Endodermal cell (in vitro differentiated cells): ENCODE data around the gene ING4. TPM values are rescaled to one million over a fixed set of nuclear protein-coding genes. Genes with fewer than 3 reads are reported as not detected.

ENCODE experiments used
- DNase-seq: peaks from one replicate; pipeline ENCODE4 v3.0.0-alpha.2; 2017
- H3K27ac ChIP-seq: 2 replicates; pipeline ENCODE4 v1.5.1; 2013; ENCODE audit warnings: mild to moderate bottlenecking, low read depth, low read length, moderate library complexity
- H3K27me3 ChIP-seq: 2 replicates; pipeline ENCODE4 v1.6.1; 2013; ENCODE audit warnings: mild to moderate bottlenecking, low read length, moderate library complexity; ENCODE audit not compliant: insufficient read depth, control insufficient read depth, poor library complexity, severe bottlenecking
- H3K36me3 ChIP-seq: 2 replicates; pipeline ENCODE4 v1.7.0; 2013; ENCODE audit warnings: mild to moderate bottlenecking, low read length, moderate library complexity; ENCODE audit not compliant: control insufficient read depth, insufficient read depth
- H3K4me1 ChIP-seq: one replicate; pipeline ENCODE4 v1.7.0; 2013; ENCODE audit warnings: low read length; ENCODE audit not compliant: control insufficient read depth, insufficient read depth
- H3K4me3 ChIP-seq: 2 replicates; pipeline ENCODE4 v1.5.1; 2013; ENCODE audit warnings: mild to moderate bottlenecking, low read length, moderate library complexity
- H3K9ac ChIP-seq: 2 replicates; pipeline ENCODE4 v1.6.1; 2013; ENCODE audit warnings: mild to moderate bottlenecking, low read length, moderate library complexity; ENCODE audit not compliant: poor library complexity, severe bottlenecking; ENCODE audit errors: extremely low read depth
- H3K9me3 ChIP-seq: 2 replicates; pipeline ENCODE4 v1.6.1; 2013; ENCODE audit warnings: mild to moderate bottlenecking, low read length, moderate library complexity; ENCODE audit not compliant: control insufficient read depth
- H3K27ac Mint-ChIP-seq: 2 replicates; pipeline ENCODE4 v1.8.0; 2020; ENCODE audit warnings: mixed read lengths
- H3K27me3 Mint-ChIP-seq: 2 replicates; pipeline ENCODE4 v1.8.0; 2021; ENCODE audit warnings: mild to moderate bottlenecking, mixed read lengths; ENCODE audit not compliant: insufficient read depth
- H3K36me3 Mint-ChIP-seq: 2 replicates; pipeline ENCODE4 v1.8.0; 2020; ENCODE audit warnings: low read depth, mixed read lengths
- H3K4me1 Mint-ChIP-seq: 2 replicates; pipeline ENCODE4 v1.8.0; 2020; ENCODE audit warnings: mixed read lengths
- H3K4me3 Mint-ChIP-seq: 2 replicates; pipeline ENCODE4 v1.8.0; 2020; ENCODE audit warnings: mild to moderate bottlenecking, moderate library complexity, mixed read lengths
- H3K9me3 Mint-ChIP-seq: 2 replicates; pipeline ENCODE4 v1.8.0; 2020; ENCODE audit warnings: mild to moderate bottlenecking, mixed read lengths
- WGBS, 2 experiments: methylation state at CpG; one replicate each; pipeline versions ENCODE4 v1.1.5 to v1.1.7; 2013; ENCODE audit warnings: missing lambda C conversion rate in 2 of 2, mixed read lengths in 1 of 2; ENCODE audit not compliant: insufficient coverage in 1 of 2, insufficient read length in 1 of 2; 5-methylcytosine and 5-hydroxymethylcytosine counted together
- total RNA-seq, 2 donors: library from RNA; stranded (reverse); fragmentation: NEBNext Ultra II Directional in 1 of 2; extraction: Animal tissue kit (Norgen Biotek cat#: 25700) in 1 of 2; gene quantifications; 2 replicates in 1 of 2; 3 replicates in 1 of 2; pipeline ENCODE4 v1.2.1, GENCODE V29; 2021
- TF ChIP-seq, protein P1 (sequence below): fragments of 200-600 bp; sonication (generic); conservative IDR thresholded peaks from 2 replicates; pipeline ENCODE4 v1.5.0; 2021; ENCODE audit warnings: antibody characterized with exemption, mild to moderate bottlenecking

ING4 gene
- total RNA-seq, 2 donors from 2014 or later, result 30.5 to 60.3 TPM

DNA sequence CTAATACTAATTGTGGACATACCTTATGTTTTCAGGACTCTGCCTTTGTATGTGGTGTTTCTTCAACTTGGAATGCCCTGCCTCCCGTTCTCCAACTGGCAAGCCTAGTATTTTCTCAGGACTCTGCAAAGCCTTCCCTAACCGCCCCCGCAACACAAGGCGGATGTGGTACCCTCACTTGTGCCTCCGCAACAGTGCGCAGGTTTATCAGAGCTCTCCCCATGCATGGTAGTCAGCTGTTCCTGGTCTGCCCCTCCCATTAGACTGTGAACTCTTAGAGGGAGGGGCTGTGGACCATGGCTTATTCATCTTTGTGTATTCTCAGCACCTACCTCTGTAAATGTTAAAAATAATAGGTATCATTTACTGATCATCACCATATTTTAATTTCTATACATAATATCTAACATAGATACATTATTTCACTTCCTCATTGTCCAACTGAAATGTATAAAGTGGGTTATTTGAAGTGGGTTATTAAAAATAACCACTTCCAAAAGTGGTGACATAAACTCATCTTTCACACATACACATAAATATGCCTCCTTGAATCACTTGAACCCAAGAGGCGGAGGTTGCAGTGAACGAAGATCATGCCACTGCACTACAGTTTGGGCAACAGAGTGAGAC, 36.1 kb downstream of the ING4 start:
- 94 to 96% methylated on average over 4 to 8 of the region's 8 CpGs for WGBS, 2 experiments
- no peak overlapping the region for H3K27ac Mint-ChIP-seq

DNA sequence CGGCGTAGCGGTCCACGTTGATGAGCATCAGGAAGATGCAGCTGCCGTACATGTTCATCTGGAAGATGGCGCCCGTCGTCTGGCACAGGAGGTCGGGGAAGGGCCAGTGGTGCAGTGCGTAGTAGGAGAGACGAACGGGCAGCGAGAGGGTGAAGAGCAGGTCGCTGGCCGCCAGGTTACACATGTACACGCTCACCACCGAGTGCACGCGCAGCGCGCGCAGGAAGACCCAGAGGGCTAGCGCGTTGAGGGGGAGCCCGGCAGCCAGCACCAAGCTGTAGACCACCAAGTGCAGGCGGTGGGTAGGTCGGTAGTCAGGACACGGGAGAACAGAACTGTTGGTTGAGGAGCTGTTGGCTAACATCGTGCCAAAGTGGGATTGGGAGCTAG, 42.0 kb downstream of the ING4 start:
- Mint-ChIP-seq H3K36me3 (no peaks in the 10 kb centered on the region), H3K27ac (no peak overlapping the region), H3K9me3 (no peaks in the 10 kb centered on the region), H3K4me1 (peaks cover 6% of the 10 kb centered on the region), H3K27me3 (peaks cover 38% of the 10 kb centered on the region), H3K4me3 (no peak overlapping the region)
- Histone ChIP-seq H3K4me3 (no peak overlapping the region), H3K4me1 (no peaks in the 10 kb centered on the region), H3K27me3 (peaks cover 11% of the 10 kb centered on the region), H3K36me3 (no peaks in the 10 kb centered on the region), H3K27ac (no peak overlapping the region), H3K9ac (no peak overlapping the region), H3K9me3 (no peaks in the 10 kb centered on the region)
- 97 to 98% methylated on average over 29 of the region's 29 CpGs for WGBS, 2 experiments
- TF ChIP-seq, protein P1, sequence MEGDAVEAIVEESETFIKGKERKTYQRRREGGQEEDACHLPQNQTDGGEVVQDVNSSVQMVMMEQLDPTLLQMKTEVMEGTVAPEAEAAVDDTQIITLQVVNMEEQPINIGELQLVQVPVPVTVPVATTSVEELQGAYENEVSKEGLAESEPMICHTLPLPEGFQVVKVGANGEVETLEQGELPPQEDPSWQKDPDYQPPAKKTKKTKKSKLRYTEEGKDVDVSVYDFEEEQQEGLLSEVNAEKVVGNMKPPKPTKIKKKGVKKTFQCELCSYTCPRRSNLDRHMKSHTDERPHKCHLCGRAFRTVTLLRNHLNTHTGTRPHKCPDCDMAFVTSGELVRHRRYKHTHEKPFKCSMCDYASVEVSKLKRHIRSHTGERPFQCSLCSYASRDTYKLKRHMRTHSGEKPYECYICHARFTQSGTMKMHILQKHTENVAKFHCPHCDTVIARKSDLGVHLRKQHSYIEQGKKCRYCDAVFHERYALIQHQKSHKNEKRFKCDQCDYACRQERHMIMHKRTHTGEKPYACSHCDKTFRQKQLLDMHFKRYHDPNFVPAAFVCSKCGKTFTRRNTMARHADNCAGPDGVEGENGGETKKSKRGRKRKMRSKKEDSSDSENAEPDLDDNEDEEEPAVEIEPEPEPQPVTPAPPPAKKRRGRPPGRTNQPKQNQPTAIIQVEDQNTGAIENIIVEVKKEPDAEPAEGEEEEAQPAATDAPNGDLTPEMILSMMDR, result no peak
- peak; percentile 60 for DNase-seq

More for the DNA sequence above, 36.1 kb downstream of the ING4 start:
- Mint-ChIP-seq H3K36me3 (no peaks in the 10 kb centered on the region), H3K4me3 (no peak overlapping the region), H3K9me3 (no peaks in the 10 kb centered on the region), H3K27me3 (peaks cover 6% of the 10 kb centered on the region), H3K4me1 (peaks cover 10% of the 10 kb centered on the region)
- Histone ChIP-seq H3K27ac (no peak overlapping the region), H3K27me3 (no peaks in the 10 kb centered on the region), H3K4me3 (no peak overlapping the region), H3K9ac (no peak overlapping the region), H3K36me3 (no peaks in the 10 kb centered on the region), H3K9me3 (no peaks in the 10 kb centered on the region), H3K4me1 (no peaks in the 10 kb centered on the region)
- TF ChIP-seq, protein P1, result no peak
- no peak for DNase-seq

DNA sequence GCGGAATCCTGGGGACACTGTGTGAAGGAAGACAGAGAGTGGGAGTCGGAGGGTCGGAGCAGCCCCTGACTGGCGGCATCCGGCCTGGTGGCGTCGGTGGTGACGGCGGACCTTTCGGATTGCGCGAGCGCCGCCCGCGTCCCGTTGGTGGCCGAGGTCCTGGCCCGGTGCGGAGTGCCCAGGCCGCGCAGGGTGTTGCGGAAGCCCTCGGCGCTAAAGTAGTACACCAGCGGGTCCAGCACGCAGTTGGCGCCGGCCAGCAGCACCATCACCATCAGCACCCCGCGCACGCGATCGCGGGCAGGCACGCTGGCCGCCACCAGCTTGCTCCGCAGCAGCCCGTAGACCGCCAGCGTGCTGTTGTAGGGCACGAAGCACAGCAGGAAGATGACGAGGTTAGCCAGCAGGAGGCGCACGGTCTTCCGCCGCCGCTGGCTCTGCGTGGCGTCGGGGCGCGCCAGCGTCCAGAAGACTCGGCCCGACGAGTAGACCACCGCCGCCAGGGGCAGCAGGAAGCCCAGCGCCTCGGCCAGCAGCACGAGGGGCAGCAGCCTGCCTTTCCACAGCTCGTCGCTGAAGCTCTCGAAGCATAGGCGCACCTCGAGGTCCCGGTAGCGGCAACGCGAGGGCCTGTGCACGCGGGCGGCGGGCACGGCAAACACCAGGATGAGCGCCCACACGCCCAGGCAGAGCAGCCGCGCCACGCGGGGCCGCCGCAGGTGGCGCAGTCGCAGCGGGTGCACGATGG, 42.6 kb downstream of the ING4 start:
- TF ChIP-seq, protein P1, result peak; percentile 100
- Histone ChIP-seq H3K9ac (no peak overlapping the region), H3K36me3 (no peaks in the 10 kb centered on the region), H3K27ac (no peak overlapping the region), H3K4me1 (no peaks in the 10 kb centered on the region), H3K4me3 (no peak overlapping the region), H3K27me3 (peaks cover 11% of the 10 kb centered on the region), H3K9me3 (no peaks in the 10 kb centered on the region)
- Mint-ChIP-seq H3K9me3 (no peaks in the 10 kb centered on the region), H3K4me3 (peak overlapping the region; percentile 34), H3K36me3 (no peaks in the 10 kb centered on the region), H3K4me1 (peaks cover 6% of the 10 kb centered on the region), H3K27ac (no peak overlapping the region), H3K27me3 (peaks cover 38% of the 10 kb centered on the region)
- DNase-seq, result peak; percentile 98
- 67 to 79% methylated on average over 66 to 88 of the region's 88 CpGs for WGBS, 2 experiments
